Measurements from ENCODE around the gene PCSK5.
"Not testable (repeated sequence)": the region's sequence is repeated elsewhere in the genome, so short reads cannot be mapped to it uniquely, and the experiment has no call there.

The PCSK5 gene

DNA sequence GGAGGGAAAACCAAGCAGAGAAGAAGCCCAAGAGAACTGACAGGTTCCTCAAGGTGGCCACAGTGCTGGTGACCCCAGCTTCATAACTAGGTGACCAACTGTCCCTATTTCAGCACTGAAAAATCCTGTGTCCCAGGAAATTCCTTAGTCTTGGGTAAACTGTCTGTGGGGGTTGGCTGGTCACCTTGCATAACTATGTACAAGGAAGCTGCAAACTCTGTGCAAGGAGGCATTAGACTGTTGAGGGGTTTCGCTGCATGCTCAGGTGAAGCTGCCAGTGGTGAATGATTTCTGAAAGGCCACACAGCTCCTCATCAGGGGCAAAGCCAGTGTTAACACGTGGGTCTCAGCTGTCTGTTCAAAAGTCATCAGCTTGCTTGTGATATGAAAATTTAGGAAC is 36.9 kb downstream of the PCSK5 start:
- no peak for DNase-seq

- no peak for DNase-seq
These were observed 39.7 kb downstream of the PCSK5 start for GRCh38 chr9:75930190-75930589.

DNA sequence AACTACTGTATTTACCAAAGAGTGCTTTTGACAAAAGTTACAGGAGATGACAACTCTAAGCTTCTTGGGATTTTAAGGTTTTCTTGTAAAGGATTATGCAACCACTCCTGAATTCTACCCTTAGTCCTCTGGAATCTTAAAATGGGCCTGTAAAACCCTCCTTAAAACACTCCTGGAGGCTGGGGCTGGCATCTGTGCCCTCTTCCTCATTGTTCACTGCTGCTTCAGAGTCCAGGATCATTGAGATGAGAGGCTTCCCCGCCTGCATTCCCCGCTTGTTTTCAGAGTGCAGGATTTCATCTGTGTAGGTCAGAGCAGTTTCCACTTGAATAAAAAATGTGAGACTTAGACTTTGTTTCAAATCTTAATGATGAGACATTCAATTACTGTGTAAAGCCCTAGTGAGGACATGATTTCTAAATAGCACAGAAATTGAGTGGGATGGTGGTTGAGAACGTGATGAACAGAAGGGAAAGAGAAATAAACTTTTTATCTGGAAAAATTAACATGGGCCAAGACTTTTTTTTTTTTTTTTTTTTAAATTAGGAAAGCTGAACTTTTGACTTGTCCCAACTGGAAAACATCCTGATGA is 40.4 kb downstream of the PCSK5 start:
- no peak for DNase-seq

DNA sequence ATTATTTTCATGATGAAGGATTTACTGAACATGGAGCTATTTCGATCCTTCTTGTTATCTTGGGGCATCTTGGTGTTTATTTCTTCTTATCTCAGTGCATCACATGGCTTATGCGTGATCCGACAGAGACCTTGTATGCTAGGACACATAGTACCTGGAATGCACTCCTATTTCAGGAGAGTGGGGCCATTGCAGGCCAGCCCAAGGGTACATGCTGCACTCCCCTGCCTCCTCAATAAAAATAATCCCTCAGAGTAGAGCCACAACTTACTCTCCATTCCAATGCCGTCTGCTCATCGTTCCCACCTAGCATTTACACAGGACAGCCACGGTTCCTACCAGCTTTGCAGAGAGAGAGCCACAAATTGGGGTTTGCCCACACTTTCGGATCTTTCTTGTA is 43.5 kb downstream of the PCSK5 start:
- no peak for DNase-seq

DNA sequence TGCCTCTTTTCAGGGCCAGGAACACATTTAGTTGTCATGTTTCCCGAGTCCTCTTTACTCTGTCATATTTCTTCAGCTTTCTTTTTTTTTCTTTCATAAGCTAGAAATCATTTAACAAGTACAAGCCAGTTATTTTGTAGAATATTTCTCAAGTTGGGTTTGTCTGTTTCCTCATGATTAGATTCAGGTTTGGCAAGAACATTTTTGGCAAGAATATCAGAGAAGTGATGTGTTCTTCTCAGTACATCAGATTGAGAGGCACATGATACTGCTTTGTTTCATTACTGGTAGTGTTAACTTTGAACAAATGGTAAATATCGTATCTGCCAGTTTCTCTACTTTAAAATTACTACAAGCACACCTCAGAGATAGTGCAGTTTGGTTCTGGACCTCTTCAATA is 45.1 kb downstream of the PCSK5 start:
- DNase-seq: no peak

GRCh38 chr9:75937521-75938258 is 47.2 kb downstream of the PCSK5 start:
- DNase-seq: no peak

- no peak for DNase-seq
These were observed 48.5 kb downstream of the PCSK5 start for GRCh38 chr9:75938946-75939345.

- DNase-seq: no peak
These were observed 49.2 kb downstream of the PCSK5 start for GRCh38 chr9:75939536-75940111.

GRCh38 chr9:75941066-75941465 is 50.6 kb downstream of the PCSK5 start:
- DNase-seq: peak; percentile 89

DNA sequence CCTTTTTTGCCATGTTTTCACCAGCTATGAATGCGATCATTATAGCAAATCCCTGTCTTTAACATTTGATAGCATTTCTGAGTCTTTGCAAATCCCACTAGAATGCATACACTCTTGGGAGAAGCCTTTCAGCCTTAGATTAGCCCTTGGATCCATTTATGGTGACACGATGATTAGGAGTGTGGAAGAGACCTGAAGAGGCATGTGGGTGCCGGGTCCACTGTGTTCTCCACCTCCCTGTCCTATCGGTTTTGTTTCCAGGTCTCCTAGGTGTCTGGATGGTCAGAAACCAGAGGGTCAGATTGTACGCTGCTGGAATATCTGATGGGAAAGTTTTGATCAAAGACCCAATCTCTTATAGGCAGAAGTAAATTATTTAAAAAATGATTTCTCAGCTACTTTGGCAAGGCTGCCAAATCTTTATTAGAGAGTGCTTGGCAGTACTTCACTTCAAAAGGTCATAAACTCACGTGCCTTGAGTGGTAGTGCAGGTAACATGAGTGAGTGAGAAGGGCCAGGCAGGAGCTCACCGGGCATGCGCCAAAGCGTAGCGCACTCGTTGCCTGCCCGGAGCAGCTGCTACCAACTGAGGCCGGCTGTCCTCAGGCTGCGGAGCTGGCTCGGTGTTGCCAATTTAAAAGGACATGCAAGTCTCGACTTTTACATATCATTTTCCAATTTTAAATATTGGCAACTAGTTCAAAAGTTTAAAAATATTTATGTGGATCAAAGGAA is 51.3 kb downstream of the PCSK5 start:
- peak; percentile 22 for DNase-seq

DNA sequence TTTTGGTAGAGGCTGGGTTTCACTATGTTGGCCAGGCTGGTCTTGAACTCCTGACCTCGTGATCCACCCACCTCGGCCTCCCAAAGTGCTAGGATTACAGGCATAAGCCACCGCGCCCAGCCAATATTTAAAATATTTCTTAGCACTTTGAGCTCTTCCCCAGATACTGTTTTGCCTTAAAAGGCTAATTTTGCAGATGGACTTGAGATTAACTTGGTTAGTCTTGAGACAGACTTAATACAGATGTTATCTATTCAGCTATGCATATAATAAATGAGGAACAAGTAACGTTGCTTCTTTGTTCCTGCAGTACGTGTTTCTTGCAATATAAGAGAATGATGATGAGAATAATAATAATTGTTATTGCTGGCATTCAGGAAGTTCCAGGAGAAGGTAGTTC is 56.3 kb downstream of the PCSK5 start:
- DNase-seq: no peak

- no peak for DNase-seq
These were observed 56.8 kb downstream of the PCSK5 start for GRCh38 chr9:75947233-75947632.

GRCh38 chr9:75950998-75951397 is 60.5 kb downstream of the PCSK5 start:
- DNase-seq: no peak

DNA sequence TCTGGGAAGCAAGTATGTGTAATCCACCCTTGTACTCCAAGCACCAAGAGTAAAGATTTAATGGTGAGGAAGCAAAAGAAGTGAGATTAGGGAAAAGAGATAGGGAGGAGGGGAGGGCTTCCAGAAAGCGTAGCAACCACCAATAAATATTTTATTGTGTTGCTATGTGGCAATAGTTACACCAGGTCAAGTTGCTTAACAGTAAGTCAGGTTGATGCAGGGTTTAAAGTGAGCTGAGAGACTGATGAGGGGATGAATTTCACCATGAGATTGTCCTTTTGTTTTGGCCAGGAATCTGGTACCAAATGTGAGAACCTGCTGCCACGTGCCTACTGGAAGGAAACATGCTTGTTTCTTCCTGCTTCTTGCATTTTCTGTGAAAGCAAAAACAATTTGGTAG is 62.7 kb downstream of the PCSK5 start:
- DNase-seq: no peak

DNA sequence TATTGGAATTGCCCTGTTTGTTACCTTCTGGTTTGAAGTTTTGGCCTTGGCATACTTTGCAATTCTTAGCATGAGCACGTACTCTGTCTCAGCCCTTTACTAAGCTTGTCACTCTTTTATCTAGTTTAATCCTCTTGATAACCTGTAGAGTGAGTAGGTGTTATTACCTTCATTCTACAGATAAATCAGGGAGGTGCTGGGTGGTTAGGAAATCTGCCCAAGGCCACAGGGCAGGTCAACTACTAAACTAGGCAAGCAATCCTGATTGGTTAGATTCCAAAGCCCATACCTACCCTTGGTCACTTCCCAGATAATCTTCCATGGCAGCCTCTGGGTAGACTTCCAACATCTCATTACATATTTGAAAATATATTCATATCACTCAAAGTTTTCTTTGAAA is 65.7 kb downstream of the PCSK5 start:
- no peak for DNase-seq

DNA sequence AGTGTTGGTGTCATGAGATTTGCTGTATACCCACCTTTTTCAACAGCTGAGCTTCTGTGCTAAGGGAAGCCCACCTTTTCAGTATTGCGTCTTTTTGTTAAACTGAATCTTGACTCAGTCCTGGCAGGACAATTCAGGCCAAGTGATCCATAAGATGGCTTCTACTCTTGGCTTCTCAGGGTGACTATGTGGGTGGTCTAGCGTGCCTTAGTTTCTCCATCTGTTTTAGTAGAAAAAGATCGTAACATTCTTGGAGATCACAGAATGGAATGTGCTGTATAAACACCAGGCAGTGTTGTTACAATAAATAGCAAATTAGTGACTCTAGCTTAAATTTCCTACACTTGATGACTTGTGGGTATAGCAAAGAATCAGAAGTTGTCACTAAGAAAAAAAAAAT is 66.6 kb downstream of the PCSK5 start:
- DNase-seq: no peak

- DNase-seq: no peak
These were observed 67.8 kb downstream of the PCSK5 start for GRCh38 chr9:75958226-75958625.

DNA sequence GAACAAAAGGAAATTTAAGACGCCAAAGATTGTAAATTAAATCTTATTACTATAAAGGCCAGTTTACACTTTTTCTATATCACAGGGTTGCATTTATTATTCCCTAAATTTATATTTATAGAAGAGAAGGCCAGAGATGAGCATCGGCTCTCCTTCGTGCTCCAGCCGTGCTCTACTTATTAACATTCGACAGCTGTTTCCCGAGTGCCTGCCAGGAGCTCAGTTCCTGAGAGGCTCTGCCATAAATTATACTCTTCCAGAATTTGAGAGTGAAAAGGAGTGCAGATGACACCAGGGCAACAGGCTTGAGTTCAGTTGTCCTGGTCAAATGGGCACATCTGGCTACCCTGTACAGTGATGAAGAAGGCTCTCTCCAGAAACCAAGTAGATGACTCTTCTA is 70.1 kb downstream of the PCSK5 start:
- DNase-seq: no peak

- peak; percentile 93 for DNase-seq
These were observed 71.7 kb downstream of the PCSK5 start for GRCh38 chr9:75962013-75962661.

DNA sequence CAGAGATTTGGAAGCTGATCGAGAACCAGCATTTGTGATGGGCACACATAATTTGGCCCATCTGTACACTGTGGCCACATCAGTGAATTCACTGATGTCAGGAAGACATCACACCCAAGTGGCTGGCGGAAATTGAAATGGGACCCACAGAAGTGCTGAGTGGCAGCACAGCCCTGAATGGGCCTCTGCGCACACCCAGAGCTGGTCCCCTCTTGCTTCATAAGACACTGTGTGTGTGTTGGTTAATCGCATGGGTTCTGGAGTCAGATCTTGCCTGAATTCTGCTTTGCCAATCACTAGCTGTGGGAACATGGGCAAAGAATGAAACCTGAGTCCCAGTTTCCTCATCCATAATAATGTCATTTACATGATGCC is 72.2 kb downstream of the PCSK5 start:
- no peak for DNase-seq

DNA sequence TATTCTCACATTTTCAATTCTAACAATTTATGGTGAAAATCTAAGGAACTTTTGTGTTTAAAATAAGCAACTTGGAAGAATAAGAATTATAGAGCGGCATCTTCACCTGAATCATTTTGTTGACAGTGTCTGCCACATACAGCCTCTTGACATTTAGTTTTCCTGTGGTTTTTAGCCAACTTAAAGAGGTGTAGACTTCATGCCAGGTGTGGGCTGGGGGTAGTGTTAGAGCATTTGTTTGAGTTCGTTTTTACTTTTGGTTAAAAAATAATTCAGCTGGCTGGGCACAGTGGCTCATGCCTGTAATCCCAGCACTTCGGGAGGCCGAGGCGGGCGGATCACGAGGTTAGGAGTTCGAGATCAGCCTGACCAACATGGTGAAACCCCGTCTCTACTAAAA is 72.8 kb downstream of the PCSK5 start:
- not testable (repeated sequence) for DNase-seq

GRCh38 chr9:75964427-75964826 is 74.0 kb downstream of the PCSK5 start:
- DNase-seq: no peak

- no peak for DNase-seq
These were observed 74.8 kb downstream of the PCSK5 start for GRCh38 chr9:75965231-75965630.

Measured in NCI-H2029 treated with DMSO at 0.1 percent for 48 hours (cell line).